Posterior cingulate gyrus (tissue), 11 donors: ENCODE results near the gene TTLL13.
A peak's percentile ranks its signal among the peaks of the same experiment; 100 is the strongest.
"Not testable (repeated sequence)": the region's sequence is repeated elsewhere in the genome, so short reads cannot be mapped to it uniquely, and the experiment has no call there.

Experiments
- DNase-seq, 10 donors: peaks; one replicate each; pipeline versions ENCODE4 v3.0.0 to v3.0.0-alpha.2; 2020 to 2021; ENCODE audit warnings: mixed read lengths in 3 of 10
- intact Hi-C: fragments of 100-400 bp; cut with DNase I; formaldehyde crosslinking; loops from one replicate; pipeline ENCODE4 v1.15.1; 2023

Gene TTLL13

DNA sequence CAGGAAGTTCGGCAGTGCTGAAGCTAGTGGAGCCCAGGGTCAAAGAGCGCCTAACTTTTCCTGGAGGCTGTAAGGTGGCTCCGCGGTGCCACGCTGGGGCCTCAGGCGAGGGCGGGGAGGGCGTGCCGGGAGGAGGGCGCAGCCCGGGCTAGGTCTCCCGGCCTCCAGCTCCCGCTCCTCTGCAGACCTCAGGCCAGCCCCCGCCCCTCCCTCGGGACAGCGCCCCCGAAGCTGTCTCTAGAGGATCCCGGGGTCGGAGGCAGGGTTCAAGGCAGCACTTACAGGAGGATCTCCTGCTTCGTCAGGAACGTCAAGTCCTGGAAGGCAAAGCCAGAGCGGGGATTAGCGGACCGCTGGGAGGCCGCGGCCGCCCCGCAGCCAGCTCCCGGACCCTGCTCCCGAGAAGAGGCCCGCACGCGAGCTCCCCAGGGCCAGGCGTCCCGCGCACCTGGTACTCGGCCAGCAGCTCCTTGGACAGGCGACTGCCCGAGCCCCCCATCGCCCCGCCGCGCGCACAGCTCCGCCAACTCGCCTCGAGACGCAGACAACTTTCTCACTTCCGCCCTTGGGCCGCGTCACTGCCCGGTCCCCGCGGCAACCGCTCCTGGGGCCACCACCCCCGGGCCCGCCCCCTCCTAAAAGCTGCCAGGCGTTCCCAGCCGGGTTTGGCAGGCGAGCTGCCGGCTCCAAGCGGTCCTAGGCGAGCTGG, 15.8 kb upstream of the TTLL13 start, which contains the start of gene CIB1:
Gene CIB1, minus strand, starts transcription at position 555 of the 709 bp plus-strand sequence. Its CDS starts 56 bp downstream, at position 499.
- intact Hi-C loops = loop anchor here (5.0 kb wide), 1 partner anchor 34 kb away; the partner anchor contains the start of gene NGRN

DNA sequence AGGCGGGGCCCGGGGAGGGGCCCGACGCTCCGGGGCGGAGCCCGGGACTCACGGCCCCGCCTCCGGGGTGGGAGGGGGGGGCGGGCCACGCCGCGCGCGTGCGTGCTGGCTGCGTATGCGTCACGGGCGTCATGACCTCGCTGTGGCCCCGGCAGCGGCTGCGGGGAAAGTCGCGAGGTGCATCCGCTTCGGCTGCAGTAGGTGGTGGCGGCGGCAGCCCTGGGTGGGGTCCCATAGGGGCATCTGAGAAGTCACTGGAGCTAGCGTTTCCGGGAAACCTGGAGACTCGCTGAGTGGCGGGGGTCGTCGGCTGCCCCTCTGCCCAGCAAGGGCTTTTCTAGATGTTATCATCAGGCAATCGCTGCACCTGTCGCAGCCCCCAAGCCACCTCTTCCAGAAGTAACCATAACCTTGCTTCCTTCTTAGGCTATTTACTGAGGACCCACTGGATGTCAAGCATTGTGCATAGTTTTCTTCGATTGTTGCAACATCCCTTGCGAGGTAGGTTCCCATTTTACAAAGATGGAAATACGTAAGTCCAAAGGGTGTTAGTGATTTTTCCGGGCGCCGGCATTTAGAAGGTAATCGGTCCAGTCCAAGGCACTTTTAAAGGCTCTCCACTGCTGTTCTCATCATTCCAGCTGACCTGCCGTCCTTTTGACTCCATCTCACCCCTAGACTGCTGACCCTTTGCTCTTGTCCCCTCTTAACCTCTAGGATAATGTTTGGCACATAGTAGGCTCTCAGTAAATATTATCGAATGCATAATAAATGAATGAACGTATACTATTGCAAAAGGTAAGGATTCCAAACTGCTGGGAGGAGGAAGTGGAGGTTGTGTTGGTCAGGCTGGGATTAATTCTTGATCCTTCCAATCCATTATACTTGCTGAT, 15.0 kb upstream of the TTLL13 start, which contains the start of gene GDPGP1:
Gene GDPGP1, plus strand, starts transcription at position 114 of the 893 bp plus-strand sequence. CDS start 6,700 bp downstream, outside the sequence.
- intact Hi-C loops = loop anchor here (5.0 kb wide), 1 partner anchor 33 kb away; the partner anchor contains the start of gene NGRN
- peak in 1 of 10 donors; percentile 16 for DNase-seq

More for the DNA sequence above, 15.8 kb upstream of the TTLL13 start, which contains the start of gene CIB1:
- peak; percentile 92 to 99 (median 96) for DNase-seq

- intact Hi-C loops = no loop called here
- DNase-seq = no peak
These were observed 10.0 kb upstream of the TTLL13 start for GRCh38 chr15:90239371-90239770.

DNA sequence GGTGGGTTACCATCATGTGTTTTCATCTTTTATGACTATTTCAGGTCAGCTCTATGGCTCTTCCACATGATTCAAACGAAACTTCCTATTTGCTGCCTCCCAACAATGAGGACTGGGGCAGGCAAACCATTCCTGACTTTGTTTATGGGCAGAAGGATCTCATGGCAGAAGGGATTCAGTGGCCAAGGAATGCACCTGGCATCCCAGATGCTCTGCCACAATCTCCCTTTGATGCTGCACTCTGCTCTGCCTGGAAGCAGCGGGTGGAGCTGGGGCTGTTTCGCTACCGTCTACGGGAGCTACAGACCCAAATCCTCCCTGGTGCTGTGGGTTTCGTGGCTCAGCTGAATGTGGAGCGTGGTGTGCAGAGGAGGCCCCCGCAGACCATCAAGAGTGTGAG, 8.5 kb upstream of the TTLL13 start:
- no peak for DNase-seq
- intact Hi-C loops = no loop called here

DNA sequence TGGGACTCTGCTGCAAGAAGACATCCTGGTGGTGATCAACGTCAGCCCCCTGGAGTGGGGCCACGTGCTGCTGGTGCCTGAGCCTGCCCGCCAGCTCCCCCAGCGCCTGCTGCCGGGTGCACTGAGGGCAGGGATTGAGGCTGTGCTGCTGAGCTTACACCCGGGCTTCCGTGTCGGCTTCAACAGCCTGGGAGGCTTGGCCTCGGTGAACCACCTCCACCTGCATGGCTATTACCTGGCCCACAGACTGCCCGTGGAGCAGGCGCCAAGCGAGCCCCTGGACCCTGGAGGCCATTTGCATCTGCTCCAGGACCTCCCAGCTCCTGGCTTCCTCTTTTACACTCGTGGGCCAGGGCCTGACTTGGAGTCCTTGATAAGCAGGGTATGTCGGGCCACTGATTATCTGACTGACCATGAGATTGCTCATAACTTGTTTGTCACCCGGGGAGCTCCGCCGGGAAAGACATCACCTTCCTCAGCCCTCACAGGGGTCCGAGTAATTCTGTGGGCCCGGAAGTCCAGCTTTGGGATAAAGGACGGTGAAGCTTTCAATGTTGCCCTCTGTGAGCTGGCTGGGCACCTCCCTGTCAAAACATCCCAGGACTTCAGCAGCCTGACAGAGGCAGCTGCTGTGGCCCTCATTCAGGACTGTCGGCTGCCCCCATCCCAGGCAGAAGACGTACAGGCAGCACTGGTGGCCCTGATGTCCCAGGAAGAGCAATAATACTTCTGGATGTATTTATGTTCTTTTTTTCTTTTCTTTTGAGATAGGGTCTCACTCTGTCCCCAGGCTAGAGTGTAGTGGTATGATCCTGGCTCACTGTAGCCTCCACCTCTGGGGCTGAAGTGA, 7.8 kb upstream of the TTLL13 start:
- intact Hi-C loops = no loop called here
- DNase-seq = no peak

DNA sequence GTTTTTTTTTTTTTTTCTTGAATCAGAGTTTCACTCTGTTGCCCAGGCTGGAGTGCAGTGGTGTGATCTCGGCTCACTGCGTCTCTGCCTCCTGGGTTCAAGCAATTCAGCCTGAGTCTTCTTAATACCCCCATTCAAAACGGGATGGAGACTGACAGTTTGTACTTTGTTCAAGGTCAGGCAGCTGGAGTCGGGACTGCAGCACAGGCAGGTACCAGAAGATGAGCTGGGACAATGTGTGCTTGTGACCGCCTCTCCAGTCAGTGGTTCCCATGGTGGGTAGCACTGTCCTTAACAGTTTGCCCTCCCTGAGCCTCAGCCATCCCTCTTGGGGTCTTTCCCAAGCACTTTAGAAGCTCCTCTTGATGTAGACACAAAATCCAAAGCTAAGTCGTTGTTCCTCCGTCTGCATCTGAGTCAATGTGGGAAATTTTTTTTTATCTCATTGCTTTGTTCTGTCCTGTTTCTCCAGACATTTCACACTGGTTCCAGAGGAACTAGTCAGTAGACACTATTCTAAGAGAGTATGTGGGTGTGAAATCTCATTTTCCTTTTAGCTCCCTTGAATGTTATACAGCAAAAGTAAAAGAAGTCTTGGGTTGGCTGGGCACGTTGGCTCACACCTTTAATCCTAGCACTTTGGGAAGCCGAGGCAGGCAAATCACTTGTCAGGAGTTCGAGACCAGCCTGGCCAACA, 5.3 kb upstream of the TTLL13 start:
- no peak for DNase-seq
- intact Hi-C loops = no loop called here

DNA sequence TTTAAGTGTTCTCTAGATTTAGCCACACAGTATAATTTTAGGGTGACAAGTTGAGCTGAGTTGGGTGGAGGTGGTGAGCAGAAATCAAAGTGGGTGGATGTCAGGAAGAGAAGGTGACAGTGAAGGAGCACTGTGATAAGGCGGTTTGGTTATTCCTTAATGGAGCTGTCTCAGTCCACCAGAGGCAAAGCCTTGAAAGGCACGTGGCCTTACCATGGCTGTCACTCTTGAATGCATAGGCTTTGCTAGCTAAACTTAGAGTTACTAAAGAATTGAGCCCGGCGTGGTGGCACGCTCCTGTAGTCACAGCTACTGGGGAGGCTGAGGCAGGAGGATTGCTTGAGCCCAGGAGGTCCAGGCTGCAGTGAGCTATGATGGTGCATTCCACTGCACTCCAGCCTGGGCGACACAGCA, 560 bp upstream of the TTLL13 start:
- intact Hi-C loops = no loop called here

GRCh38 chr15:90257776-90258175, 8.4 kb downstream of the TTLL13 start:
- peak in 1 of 10 donors; percentile 54 for DNase-seq

More for the DNA sequence above, 560 bp upstream of the TTLL13 start:
- peak in 3 of 10 donors; percentile 43 to 88 (median 79) for DNase-seq

DNA sequence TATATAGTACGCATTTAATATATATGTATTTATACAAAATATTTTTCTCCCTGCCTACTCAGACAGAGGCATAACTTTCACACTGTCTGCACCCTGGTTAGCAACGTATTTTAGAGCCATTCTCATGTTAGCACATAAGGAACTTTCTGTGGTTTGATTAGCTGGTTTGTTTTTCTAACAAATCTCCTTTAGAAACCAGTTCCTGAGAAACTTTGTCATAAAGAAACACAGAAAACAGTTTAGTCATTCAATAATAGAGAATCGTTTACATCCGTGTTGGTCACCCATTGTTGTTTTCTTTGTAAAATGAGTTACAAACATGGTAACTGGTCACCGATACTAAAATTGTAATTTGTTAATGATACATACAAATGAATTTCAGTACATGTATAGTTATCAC, 10.2 kb downstream of the TTLL13 start:
- intact Hi-C loops = no loop called here
- DNase-seq = no peak

More at GRCh38 chr15:90257776-90258175, 8.4 kb downstream of the TTLL13 start:
- intact Hi-C loops = no loop called here

- intact Hi-C loops, DNase-seq: not testable (repeated sequence)
These were observed 11.4 kb downstream of the TTLL13 start for GRCh38 chr15:90260731-90261130.

GRCh38 chr15:90261811-90262210, 12.5 kb downstream of the TTLL13 start:
- intact Hi-C loops = no loop called here
- DNase-seq = no peak

GRCh38 chr15:90262426-90262825, 13.1 kb downstream of the TTLL13 start:
- no peak for DNase-seq
- intact Hi-C loops = no loop called here

DNA sequence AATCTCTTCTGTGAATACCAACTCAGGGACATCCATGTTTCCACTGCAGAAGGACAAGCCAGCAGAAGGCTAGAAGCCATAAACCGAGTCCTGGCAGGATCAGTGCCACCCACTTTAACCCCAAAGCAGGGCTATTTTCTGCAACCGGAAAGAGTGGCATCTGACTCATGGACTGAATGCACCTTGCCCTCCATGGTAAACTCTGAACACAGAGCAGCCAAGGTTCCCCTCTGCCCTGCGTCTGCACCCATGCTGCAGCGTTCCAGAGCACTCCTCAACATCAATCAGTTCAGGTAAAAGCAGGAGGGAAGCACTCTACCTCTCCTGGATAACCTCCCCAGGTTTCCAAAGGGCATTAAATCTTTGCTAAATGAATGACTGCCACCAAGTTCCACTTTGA, 15.3 kb downstream of the TTLL13 start:
- no peak for DNase-seq
- intact Hi-C loops = loop anchor here (5.0 kb wide), 1 partner anchor 32 kb away; the partner anchor contains the start of genes CIB1 and GDPGP1

DNA sequence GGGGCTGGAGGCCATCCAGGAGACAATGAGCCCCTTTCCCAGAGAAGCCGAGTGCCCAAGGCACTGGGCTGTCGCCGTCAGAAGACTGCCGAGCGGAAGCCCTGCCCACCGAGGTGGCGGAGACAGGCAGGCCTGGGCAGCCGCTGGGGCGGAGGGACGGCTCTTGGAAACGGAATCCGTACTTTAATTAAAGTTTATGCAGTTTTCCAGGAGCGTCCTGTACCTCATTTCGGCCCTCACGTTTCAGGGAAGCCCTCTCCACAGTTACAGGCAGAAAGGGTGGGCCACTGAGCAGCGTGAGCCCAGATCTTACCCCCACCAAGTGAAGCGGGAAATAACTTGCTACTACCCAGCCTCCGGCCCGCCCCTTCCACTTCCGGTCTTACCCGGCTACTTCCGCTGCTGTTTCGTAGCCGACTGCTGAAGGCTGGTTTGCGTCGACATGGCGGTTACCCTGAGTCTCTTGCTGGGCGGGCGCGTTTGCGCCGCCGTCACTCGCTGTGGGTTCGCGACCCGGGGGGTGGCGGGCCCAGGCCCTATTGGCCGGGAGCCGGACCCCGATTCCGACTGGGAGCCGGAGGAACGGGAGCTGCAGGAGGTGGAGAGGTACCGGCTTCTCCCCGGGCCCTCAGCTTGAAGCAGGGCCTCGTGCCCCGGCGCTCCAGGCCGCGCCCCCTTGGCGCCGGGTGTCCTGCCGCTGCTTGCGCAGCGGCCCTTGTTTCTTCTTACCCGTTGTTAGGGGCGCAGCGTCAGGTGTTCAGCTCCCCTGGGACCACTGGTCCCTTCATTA, 16.1 kb downstream of the TTLL13 start, which contains the start of gene NGRN:
Gene NGRN, plus strand, starts transcription at position 402 of the 790 bp plus-strand sequence. Its CDS starts 41 bp downstream, at position 443.
- intact Hi-C loops = loop anchor here (5.0 kb wide), 1 partner anchor 33 kb away; the partner anchor contains the start of genes CIB1 and GDPGP1

GRCh38 chr15:90266061-90266431, 16.7 kb downstream of the TTLL13 start:
- peak in 2 of 10 donors; percentile 29 to 89 for DNase-seq
- intact Hi-C loops = loop anchor here (5.0 kb wide), 1 partner anchor 34 kb away; the partner anchor contains the start of genes CIB1 and GDPGP1

More for the DNA sequence above, 16.1 kb downstream of the TTLL13 start, which contains the start of gene NGRN:
- DNase-seq = peak; percentile 92 to 99 (median 95)

- intact Hi-C loops = loop anchor here (5.0 kb wide), 1 partner anchor 34 kb away; the partner anchor contains the start of genes CIB1 and GDPGP1
- DNase-seq = no peak
These were observed 17.1 kb downstream of the TTLL13 start for GRCh38 chr15:90266485-90266884.

- no peak for DNase-seq
- intact Hi-C loops = loop anchor here (5.0 kb wide), 1 partner anchor 36 kb away; the partner anchor contains the start of genes CIB1 and GDPGP1
These were observed 19.1 kb downstream of the TTLL13 start for GRCh38 chr15:90268415-90268814.
